HG02642 (cell line): Measurements from ENCODE around the gene SLC16A9.
"Not testable (repeated sequence)": the region's sequence is repeated elsewhere in the genome, so short reads cannot be mapped to it uniquely, and the experiment has no call there.

Experiments
- ATAC-seq: cut with Tn5 transposase; IDR thresholded peaks from one replicate; pipeline ENCODE4 v1.9.1; 2021; ENCODE audit warnings: mild to moderate bottlenecking; ENCODE audit not compliant: unreplicated experiment, poor library complexity

The SLC16A9 gene

DNA sequence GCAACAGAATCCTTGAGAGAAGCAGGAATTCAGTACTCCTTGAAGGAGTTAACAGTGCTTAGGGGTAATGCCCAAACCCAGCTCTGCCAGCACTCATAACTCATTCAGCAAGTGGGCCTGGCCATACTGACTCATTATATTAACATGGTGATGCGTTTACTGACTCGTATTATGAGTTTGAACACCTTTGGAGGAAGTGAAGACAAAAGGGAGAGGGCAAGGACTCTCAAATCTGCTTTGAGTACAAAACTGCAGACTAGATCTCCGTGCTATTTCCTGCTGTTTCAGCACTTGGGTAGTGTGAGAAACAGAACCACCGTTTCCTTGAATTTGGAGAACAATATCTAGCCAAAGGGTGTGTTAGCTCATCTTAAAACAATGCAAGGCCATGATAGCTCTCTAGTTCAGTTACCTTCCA, 30.8 kb downstream of the SLC16A9 start:
- peak; percentile 89 for ATAC-seq

DNA sequence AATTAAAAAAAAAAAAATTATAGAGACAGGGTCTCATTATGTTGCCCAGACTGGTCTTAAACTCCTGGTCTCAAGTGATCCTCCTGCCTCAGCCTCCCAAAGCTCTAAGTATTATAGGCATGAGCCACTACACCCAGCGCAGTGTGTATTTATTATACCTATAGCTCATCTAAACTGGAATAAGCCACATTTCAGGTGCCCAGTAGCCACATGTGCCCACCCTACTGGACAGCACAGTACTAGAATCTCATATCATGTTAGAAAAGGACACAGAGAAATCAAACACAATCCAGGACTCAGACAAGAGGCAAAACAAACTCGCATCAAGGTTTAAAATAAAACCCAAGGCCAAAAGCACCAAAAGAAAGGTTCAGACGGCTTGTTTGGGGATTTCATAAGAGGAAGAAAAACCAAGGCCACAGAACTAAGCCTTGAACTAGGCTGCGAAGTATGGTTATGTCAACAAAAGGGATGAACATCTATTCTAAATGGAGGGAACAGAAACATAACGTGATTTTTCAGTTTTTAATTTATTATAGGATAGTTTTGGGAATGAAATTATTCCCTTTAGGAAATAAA, 32.3 kb downstream of the SLC16A9 start:
- ATAC-seq: no peak

- no peak for ATAC-seq
Observed at GRCh38 chr10:59675812-59676211, 33.8 kb downstream of the SLC16A9 start.

GRCh38 chr10:59674215-59674836, 35.3 kb downstream of the SLC16A9 start:
- ATAC-seq: no peak

DNA sequence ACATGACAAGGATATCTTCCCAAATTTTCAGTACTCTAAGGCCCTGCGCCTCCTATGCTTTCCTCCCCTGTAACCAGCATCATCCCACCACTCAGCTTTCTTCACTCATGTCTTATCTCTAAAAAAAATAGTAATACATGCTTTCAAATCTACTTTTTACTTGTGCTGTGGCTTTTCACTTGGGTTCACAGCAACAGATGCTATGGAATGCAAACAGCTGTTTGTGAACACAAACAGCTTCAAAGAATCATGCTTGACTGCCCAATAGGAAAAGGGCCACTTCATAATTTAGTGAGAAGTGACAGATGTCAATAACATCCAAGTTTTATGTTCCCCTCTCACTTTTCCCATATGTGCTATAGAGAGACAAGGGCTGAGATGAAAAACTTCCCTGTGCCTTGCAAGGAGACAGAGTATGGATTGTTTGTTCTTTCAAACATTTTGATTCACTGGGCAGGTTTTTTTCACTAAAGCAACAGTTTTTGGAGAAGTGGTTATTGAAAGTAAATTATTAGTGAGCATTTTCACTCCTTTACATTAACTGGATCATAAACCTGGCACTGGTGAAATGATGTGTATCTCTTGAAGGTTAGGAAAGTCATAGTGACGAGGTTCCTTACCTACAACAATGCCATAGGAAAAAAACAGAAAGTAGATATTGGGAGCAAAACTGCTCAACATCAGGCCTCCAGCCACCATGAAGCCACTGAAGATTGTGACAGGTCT, 37.3 kb downstream of the SLC16A9 start:
- ATAC-seq: no peak

GRCh38 chr10:59670269-59670668, 39.4 kb downstream of the SLC16A9 start:
- no peak for ATAC-seq

DNA sequence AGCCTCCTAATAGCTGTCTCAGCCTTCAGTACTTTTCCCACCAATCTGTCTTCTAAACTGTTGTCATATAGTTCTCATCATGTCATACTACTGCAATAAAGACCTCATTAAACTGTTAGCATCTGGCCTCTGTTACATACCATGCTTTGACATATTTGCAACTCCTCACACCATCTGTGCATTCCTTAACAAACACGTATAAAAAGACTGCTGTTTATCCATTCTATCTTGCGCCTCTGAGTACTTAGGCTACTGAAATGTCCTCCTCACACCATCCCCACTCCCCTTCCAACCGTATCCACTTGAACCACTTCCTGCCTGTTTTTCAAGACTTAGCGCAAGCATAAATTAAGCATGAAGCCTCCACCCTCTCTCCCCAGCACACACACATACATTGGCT, 41.6 kb downstream of the SLC16A9 start:
- no peak for ATAC-seq

DNA sequence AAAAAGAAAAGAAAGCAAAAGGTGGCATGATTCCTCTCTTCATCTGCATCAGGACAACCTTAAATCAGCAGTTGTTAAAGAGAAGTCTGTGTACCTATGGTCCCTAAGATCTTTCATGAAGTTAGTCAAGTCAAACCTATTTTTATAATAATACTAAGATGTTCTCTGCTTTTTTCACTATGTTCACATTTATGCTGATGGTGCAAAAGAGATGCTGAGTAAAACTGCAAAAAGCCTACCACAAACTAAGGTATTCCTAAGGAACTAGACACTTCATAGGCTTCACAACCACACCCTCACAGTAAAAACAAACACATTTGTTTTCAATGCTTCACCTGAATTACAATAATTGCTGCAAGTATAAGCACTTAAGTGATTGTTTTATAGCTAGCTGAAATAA, 43.3 kb downstream of the SLC16A9 start:
- ATAC-seq: no peak

DNA sequence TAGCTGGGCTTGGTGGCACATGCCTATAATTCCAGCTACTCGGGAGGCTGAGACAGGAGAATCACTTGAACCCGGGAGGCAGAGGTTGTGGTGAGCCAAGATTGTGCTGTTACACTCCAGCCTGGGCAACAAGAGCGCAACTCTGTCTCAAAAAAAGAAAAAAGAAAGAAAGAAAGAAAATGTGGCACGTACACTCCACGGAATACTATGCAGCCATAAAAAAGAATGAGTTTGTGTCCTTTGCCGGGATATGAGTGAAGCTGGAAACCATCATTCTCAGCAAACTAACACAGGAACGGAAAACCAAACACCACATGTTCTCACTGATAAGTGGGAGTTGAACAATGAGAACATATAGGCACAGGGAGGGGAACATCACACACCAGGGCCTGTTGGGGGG, 46.4 kb downstream of the SLC16A9 start:
- not testable (repeated sequence) for ATAC-seq

DNA sequence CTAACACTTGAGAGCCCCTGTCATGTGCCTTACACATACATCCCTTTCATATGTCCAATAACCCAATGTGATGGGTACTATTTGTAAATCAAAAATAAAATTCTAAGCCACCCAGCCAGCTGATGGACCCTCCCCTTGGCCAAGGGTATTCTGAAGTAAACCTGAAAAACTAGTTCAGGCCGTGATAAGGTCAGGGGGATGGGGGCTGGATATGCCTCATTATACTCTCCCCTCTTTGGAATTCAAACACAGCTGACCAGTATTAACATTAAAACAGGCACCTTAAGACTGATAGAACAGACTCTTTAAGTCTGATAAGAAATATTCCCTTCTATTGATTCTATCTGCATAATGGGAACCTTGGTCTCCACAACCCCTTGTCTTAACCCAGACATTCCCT, 51.9 kb downstream of the SLC16A9 start:
- ATAC-seq: no peak

DNA sequence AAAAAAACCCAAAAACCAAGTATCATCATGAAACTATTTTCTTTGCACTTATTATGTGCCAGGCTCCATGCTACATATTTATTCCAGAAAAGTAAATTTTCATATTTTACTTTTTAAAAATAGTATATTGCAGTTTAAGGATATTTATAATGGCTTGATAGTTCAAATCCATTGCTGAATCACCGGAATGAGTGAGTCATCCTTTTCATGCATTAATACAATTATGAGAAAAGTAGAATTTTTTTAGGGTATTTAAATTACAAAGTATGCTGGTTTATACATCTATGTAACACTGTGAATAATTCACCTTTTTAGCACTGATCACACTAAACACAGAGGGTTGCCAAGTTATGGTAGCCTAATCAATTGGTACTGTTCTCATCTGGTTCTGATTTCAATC, 54.3 kb downstream of the SLC16A9 start:
- no peak for ATAC-seq

DNA sequence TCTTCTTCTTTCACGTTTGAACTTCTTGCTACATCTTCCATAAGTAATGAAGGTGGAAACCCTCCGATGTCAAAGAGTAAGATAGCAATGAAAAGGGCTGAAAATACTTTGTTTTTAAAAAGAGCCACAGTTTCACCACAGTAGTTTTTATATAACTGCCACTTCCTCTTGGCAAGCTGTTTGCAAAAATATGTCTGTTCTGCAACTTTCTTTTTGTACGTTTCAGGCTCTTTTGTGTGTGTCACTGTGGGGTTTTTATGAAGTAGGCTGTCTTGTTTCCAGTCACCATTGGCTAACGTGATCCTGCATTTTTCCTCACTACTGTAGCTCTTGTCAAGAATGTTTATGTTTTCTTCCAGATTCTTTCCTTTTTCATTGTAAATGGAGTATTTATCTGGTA, 55.6 kb downstream of the SLC16A9 start:
- ATAC-seq: no peak

DNA sequence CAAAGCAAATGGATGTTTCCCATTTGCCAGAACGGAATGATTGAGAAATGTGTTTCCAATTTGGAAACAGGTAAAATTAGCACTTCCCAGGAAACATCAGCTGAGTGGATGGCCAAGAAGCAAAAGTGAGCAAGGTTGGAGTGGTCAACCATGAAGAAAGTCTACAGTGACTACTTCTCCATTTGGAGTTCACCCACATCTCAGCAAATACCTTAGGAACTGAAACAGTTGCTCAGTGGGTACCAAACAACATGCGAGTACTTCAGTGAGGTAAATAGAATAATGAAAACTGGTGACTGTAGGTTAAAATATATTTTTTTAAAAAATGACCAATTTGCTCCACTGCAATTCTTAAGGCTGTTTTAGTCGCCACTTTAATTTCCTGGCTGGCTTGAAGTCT, 57.7 kb downstream of the SLC16A9 start:
- ATAC-seq: no peak

- ATAC-seq: no peak
Observed at GRCh38 chr10:59649606-59650346, 59.9 kb downstream of the SLC16A9 start.

DNA sequence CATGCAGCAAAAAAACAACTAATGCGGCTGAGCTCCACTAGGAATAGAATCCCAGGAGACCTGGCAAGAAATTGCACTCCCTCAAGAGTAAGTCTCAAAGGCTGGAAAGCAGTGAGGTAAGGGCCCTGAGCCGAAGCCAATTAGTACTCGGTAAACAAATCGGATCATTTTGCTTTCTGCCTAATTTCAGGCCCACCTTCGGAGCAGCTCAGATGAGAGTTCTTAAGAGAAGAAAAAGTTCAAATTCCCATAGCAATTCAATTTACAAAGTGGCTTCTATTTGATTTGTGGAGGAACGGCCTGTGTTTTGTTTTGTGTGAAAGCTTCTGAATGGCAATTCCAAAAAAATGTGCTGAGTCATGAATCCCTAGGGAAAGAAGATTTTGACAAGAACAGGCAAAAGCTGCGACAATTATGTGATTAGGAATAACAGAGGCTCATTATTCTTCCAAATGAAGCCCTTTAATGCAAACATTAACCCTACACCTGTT, 60.9 kb downstream of the SLC16A9 start:
- ATAC-seq: no peak

GRCh38 chr10:59644841-59645240, 64.8 kb downstream of the SLC16A9 start:
- ATAC-seq: no peak

- ATAC-seq: not testable (repeated sequence)
Observed at GRCh38 chr10:59641688-59642087, 68.0 kb downstream of the SLC16A9 start.

DNA sequence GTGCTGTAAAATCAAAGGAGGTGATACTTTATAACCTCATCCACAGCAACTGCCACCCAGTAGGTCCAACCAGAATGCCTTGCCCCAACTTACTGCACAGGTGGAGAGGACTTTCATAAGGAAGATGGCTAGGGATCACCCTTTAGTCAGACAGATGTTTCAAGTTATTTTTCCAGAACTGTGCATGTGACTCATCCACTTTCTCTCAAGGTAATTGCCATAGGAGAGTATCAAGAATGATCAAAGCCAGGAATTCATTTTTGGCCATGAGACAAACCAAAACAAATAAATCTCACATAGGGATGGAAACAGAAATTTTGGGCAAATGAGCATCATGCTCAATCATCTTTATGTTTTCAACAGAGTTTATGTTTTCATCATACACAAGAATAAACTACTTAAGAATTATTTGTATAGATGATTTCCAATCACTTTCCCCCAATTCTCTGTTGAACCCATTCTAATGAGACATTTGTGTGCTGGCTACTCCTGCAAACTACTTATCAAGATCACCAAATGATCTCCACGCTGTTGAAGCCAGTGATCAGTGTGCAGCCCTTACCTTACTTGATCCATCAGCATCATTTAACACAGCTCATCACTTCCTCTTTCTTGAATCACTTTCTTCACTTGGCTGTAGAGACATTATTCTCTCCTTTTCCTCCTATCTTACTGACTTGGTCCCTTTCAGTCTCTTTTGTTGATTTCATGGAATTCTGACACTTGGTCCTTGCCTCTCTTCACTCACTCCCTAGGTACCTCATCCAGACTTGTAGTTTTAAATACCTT, 74.0 kb downstream of the SLC16A9 start:
- no peak for ATAC-seq

- ATAC-seq: no peak
Observed at GRCh38 chr10:59634102-59634501, 75.5 kb downstream of the SLC16A9 start.

DNA sequence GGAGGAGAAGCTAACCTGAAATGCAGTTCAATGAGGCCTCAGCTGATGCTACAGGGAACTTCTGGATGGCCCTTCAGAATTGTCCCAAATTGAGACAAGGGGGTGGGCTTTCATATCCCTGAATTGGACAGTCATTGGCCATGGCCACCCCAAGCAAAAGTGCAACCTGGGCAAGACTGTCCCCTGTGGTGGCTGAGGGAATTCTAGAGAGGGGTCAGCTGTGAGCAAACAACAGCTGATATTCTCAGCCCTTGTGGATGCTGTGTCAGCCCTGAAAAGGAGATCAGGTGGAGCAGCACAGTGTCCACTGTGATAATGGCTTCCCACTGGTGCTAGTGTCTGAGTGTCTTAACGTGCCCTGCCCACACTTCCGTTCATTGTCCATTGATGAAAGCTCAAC, 76.6 kb downstream of the SLC16A9 start:
- ATAC-seq: no peak
